ENCODE data around the gene PRR11. TPM values are rescaled to one million over a fixed set of nuclear protein-coding genes. Genes with fewer than 3 reads are reported as not detected.
"Not testable (repeated sequence)": the region's sequence is repeated elsewhere in the genome, so short reads cannot be mapped to it uniquely, and the experiment has no call there.

PRR11 gene
- polyA plus RNA-seq, 3 donors, result 1.1 to 3.9 (median 1.7) TPM

DNA sequence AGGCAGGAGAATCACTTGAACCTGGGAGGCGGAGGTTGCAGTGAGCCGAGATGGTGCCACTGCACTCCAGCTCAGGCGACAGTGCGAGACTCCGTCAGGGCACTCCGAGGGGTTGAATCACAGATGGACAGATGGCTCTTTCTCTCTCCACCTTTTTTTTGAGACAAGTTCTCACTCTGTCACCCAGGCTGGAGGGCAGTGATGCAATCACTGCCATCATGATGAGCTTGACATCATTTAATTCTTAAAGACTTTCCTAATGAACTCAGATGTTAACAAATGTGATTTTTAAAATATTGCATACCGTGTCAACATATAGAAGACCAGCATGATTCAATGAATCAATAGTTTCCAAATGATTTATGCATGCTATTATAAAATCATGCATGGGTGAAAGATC is 68.3 kb downstream of the PRR11 start:
- Histone ChIP-seq H3K4me2 (replicated peaks; ENCODE audit: extremely low read depth, low read length, poor library complexity, severe bottlenecking) (no peak overlapping the region), H3K36me3 (replicated peaks in 1 of 2; ENCODE audit: control insufficient read depth in 1 of 2, insufficient read depth in 2 of 2, low read length in 2 of 2) (no peaks in the 10 kb centered on the region), H4K20me1 (ENCODE audit: insufficient read depth, low read length) (no peaks in the 10 kb centered on the region), H3K9ac (ENCODE audit: insufficient read depth, low read length, poor library complexity, severe bottlenecking) (no peak overlapping the region), H3K27me3 (ENCODE audit: control insufficient read depth in 2 of 2, insufficient read depth in 2 of 2, low read length in 2 of 2) (no peaks in the 10 kb centered on the region), H3K4me3 (replicated peaks in 1 of 3; ENCODE audit: low read depth in 2 of 3, low read length in 3 of 3) (no peak overlapping the region), H3K4me1 (ENCODE audit: control insufficient read depth in 1 of 2, insufficient read depth in 2 of 2, low read length in 2 of 2) (peaks cover 13 to 20% of the 10 kb centered on the region in 2 donors), H3K27ac (ENCODE audit: low read depth in 1 of 2, low read length in 2 of 2) (no peak overlapping the region), H2AFZ (ENCODE audit: insufficient read depth, low read depth, low read length, poor library complexity, severe bottlenecking) (no peak overlapping the region), H3K9me3 (replicated peaks in 1 of 2; ENCODE audit: control insufficient read depth in 1 of 2, insufficient read depth in 1 of 2, low read length in 2 of 2) (no peaks in the 10 kb centered on the region), H3K79me2 (ENCODE audit: insufficient read depth, low read length) (no peaks in the 10 kb centered on the region)
- peaks cover 11% of the 10 kb centered on the region for H3K4me1 Mint-ChIP-seq
- no peak overlapping the region for H3K27ac Mint-ChIP-seq
- DNase-seq, result no peak
- H3K27me3 Mint-ChIP-seq (ENCODE audit: low read depth in 3 of 3), result no peaks in the 10 kb centered on the region
- H3K4me3 Mint-ChIP-seq, result no peak overlapping the region
- intact Hi-C loops (cut with micrococcal nuclease), result loop anchor here in 1 of 2 donors (5.0 kb wide), 1 partner anchor 218 kb away; no protein-coding TSS in a partner anchor
- no peaks in the 10 kb centered on the region for H3K9me3 Mint-ChIP-seq
- no peaks in the 10 kb centered on the region for H3K36me3 Mint-ChIP-seq
- 96% methylated on average over 6 of the region's 7 CpGs for WGBS (ENCODE audit: insufficient coverage)
- TF ChIP-seq, protein P1, sequence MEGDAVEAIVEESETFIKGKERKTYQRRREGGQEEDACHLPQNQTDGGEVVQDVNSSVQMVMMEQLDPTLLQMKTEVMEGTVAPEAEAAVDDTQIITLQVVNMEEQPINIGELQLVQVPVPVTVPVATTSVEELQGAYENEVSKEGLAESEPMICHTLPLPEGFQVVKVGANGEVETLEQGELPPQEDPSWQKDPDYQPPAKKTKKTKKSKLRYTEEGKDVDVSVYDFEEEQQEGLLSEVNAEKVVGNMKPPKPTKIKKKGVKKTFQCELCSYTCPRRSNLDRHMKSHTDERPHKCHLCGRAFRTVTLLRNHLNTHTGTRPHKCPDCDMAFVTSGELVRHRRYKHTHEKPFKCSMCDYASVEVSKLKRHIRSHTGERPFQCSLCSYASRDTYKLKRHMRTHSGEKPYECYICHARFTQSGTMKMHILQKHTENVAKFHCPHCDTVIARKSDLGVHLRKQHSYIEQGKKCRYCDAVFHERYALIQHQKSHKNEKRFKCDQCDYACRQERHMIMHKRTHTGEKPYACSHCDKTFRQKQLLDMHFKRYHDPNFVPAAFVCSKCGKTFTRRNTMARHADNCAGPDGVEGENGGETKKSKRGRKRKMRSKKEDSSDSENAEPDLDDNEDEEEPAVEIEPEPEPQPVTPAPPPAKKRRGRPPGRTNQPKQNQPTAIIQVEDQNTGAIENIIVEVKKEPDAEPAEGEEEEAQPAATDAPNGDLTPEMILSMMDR (IDR thresholded peaks at IDR 0.05), result no peak

DNA sequence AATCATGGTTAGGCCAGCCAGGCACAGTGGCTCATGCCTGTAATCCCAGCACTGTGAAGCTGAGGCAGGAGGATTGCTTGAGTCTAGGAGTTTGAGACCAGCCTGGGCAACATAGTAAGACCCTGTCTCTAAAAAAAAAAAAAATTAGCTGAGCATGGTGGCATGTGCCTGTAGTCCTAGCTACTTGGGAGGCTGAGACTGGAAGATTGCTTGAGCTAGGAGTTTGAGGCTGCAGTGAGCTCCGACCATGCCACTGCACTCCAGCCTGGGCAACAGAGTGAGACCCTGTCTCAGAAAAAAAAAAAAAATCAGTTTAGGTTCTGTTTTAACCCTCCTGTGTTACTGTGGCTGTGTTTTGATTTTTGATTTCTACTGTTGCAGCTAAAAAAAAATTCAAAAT is 73.0 kb downstream of the PRR11 start:
- H3K27ac ChIP-seq (ENCODE audit: low read depth in 1 of 2, low read length in 2 of 2); H3K9me3 Mint-ChIP-seq; H3K36me3 Mint-ChIP-seq; H3K27me3 ChIP-seq (ENCODE audit: control insufficient read depth in 2 of 2, insufficient read depth in 2 of 2, low read length in 2 of 2); DNase-seq; H3K4me3 ChIP-seq (replicated peaks in 1 of 3; ENCODE audit: low read depth in 2 of 3, low read length in 3 of 3); intact Hi-C loops (cut with micrococcal nuclease); H3K79me2 ChIP-seq (ENCODE audit: insufficient read depth, low read length); H3K4me2 ChIP-seq (replicated peaks; ENCODE audit: extremely low read depth, low read length, poor library complexity, severe bottlenecking); H3K4me3 Mint-ChIP-seq; H3K4me1 ChIP-seq (ENCODE audit: control insufficient read depth in 1 of 2, insufficient read depth in 2 of 2, low read length in 2 of 2); H2AFZ ChIP-seq (ENCODE audit: insufficient read depth, low read depth, low read length, poor library complexity, severe bottlenecking); H3K9ac ChIP-seq (ENCODE audit: insufficient read depth, low read length, poor library complexity, severe bottlenecking); H3K27ac Mint-ChIP-seq; H3K27me3 Mint-ChIP-seq (ENCODE audit: low read depth in 3 of 3); H3K4me1 Mint-ChIP-seq; H4K20me1 ChIP-seq (ENCODE audit: insufficient read depth, low read length); H3K36me3 ChIP-seq (replicated peaks in 1 of 2; ENCODE audit: control insufficient read depth in 1 of 2, insufficient read depth in 2 of 2, low read length in 2 of 2); H3K9me3 ChIP-seq (replicated peaks in 1 of 2; ENCODE audit: control insufficient read depth in 1 of 2, insufficient read depth in 1 of 2, low read length in 2 of 2): not testable (repeated sequence)
- 100% methylated on average over 1 of the region's 1 CpG for WGBS (ENCODE audit: insufficient coverage)
